ENCODE data around the gene NEK1.

DNA sequence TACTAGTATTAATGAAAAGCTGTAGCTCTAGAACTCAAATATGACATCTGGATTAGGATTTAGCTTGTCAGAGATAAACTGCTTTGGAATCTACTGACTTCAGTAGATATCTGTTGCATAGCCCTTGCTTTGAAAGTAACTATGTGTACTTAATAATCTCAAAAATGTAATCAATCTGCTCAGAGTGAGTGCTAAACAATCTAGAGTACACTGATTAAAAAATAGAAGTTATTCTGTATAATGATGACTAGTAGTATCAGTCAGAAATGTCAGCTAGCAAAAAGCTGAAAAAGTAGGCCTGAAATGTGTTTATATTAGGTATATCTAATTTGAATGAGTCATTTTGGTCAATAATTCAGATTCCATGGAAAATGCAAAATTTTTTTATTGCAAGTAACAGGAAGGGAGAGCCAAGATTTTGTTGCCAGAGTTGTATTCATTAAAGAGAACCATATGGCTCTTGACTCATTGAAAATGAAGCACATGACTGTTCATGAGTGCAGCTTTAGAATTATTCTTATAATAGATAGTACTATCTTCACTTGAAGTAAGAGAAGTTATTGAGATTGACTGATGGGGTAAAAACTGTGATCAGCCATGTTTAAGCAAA lies 28.0 kb upstream of the NEK1 start:
- TF ChIP-seq CTCF (IDR thresholded peaks at IDR 0.05) = no peak
- no peak for TF ChIP-seq EP300 (IDR thresholded peaks at IDR 0.05)

All from suprapubic skin (tissue), 3 donors.